ENCODE measurements around the gene MAS1. TPM values are rescaled to one million over a fixed set of nuclear protein-coding genes. Genes with fewer than 3 reads are reported as not detected.

MAS1 gene
- total and polyA plus RNA-seq, 10 of the 15 experiments (the other 5 are each of a cell fraction or from before 2014, with no cell fraction given), result under 0.01 to 0.08 TPM; not detected in 8

GRCh38 chr6:159931112-159931511, 40.3 kb downstream of the MAS1 start (continued):
- TF ChIP-seq CEBPB (IDR thresholded peaks at IDR 0.05; ENCODE audit: borderline replicate concordance in 1 of 2, low read depth in 2 of 2, low read length in 2 of 2) (no peak), SREBF1 (IDR thresholded peaks at IDR 0.05; ENCODE audit: low read length) (no peak), TCF7 (IDR thresholded peaks at IDR 0.05; ENCODE audit: borderline replicate concordance) (no peak; the same call in 1 of the 2 replicates), MLLT1 (IDR thresholded peaks at IDR 0.05) (no peak), PBX3 (IDR thresholded peaks at IDR 0.05; ENCODE audit: insufficient replicate concordance, low read depth, low read length) (no peak), HDAC2 (IDR thresholded peaks at IDR 0.05) (no peak), ELK1 (IDR thresholded peaks at IDR 0.05; ENCODE audit: low read depth, low read length) (no peak), CREB1 (IDR thresholded peaks at IDR 0.05; ENCODE audit: low read depth) (peak; percentile 37; the same call in 1 of the 2 replicates), CUX1 (IDR thresholded peaks at IDR 0.05; ENCODE audit: insufficient replicate concordance, low read depth, low read length) (peak; percentile 21), RFX5 (IDR thresholded peaks at IDR 0.05; ENCODE audit: low read depth, low read length) (no peak), CBX3 (IDR thresholded peaks at IDR 0.05; ENCODE audit: borderline replicate concordance, low read depth) (no peak)
- TF ChIP-seq, protein P1, sequence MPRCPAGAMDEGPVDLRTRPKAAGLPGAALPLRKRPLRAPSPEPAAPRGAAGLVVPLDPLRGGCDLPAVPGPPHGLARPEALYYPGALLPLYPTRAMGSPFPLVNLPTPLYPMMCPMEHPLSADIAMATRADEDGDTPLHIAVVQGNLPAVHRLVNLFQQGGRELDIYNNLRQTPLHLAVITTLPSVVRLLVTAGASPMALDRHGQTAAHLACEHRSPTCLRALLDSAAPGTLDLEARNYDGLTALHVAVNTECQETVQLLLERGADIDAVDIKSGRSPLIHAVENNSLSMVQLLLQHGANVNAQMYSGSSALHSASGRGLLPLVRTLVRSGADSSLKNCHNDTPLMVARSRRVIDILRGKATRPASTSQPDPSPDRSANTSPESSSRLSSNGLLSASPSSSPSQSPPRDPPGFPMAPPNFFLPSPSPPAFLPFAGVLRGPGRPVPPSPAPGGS (IDR thresholded peaks at IDR 0.05; ENCODE audit: borderline replicate concordance, insufficient read depth, low read depth, low read length, poor library complexity, severe bottlenecking), result peak; percentile 51
- TF ChIP-seq, protein P2, sequence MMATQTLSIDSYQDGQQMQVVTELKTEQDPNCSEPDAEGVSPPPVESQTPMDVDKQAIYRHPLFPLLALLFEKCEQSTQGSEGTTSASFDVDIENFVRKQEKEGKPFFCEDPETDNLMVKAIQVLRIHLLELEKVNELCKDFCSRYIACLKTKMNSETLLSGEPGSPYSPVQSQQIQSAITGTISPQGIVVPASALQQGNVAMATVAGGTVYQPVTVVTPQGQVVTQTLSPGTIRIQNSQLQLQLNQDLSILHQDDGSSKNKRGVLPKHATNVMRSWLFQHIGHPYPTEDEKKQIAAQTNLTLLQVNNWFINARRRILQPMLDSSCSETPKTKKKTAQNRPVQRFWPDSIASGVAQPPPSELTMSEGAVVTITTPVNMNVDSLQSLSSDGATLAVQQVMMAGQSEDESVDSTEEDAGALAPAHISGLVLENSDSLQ (IDR thresholded peaks at IDR 0.05), result peak; percentile 72
- TF ChIP-seq, protein P3, sequence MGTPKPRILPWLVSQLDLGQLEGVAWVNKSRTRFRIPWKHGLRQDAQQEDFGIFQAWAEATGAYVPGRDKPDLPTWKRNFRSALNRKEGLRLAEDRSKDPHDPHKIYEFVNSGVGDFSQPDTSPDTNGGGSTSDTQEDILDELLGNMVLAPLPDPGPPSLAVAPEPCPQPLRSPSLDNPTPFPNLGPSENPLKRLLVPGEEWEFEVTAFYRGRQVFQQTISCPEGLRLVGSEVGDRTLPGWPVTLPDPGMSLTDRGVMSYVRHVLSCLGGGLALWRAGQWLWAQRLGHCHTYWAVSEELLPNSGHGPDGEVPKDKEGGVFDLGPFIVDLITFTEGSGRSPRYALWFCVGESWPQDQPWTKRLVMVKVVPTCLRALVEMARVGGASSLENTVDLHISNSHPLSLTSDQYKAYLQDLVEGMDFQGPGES (IDR thresholded peaks at IDR 0.05), result no peak
- TF ChIP-seq, protein P4, sequence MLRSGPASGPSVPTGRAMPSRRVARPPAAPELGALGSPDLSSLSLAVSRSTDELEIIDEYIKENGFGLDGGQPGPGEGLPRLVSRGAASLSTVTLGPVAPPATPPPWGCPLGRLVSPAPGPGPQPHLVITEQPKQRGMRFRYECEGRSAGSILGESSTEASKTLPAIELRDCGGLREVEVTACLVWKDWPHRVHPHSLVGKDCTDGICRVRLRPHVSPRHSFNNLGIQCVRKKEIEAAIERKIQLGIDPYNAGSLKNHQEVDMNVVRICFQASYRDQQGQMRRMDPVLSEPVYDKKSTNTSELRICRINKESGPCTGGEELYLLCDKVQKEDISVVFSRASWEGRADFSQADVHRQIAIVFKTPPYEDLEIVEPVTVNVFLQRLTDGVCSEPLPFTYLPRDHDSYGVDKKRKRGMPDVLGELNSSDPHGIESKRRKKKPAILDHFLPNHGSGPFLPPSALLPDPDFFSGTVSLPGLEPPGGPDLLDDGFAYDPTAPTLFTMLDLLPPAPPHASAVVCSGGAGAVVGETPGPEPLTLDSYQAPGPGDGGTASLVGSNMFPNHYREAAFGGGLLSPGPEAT (IDR thresholded peaks at IDR 0.05; ENCODE audit: low read depth), result peak; percentile 87

All from GM12878 (cell line).